Measurements from ENCODE around the gene ZNF532. TPM values are rescaled to one million over a fixed set of nuclear protein-coding genes. Genes with fewer than 3 reads are reported as not detected.
"Not testable (repeated sequence)": the region's sequence is repeated elsewhere in the genome, so short reads cannot be mapped to it uniquely, and the experiment has no call there.

ZNF532 gene
- total RNA-seq, 1 experiment from 2014 or later: 118 TPM

DNA sequence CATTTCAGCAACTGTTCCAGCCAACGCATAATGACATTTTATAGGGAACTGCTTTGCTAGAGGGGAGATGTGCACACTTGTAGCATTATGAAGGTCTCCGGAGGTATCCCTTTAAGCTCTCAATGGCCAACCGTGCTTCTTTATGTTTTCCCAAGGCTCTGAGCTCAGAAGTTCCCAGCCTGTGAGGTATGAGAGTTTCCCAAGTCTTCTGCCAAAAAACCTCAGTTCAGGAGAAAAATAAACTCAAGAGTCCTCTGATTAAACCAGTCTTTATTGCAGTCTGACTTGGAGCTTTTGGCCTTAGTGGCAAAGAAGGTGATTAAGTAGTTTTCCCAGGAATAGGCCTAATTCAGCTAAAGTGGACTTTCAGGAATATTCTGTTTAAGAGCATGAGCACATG lies 35.4 kb upstream of the ZNF532 start:
- no peaks in the 10 kb centered on the region for H3K9me3 ChIP-seq (ENCODE audit: low read depth, low read length, poor library complexity, severe bottlenecking)
- no peaks in the 10 kb centered on the region for H3K27me3 ChIP-seq (replicated peaks; ENCODE audit: insufficient read depth, low read depth, low read length, poor library complexity)
- no peak for TF ChIP-seq EZH2 (IDR thresholded peaks at IDR 0.05; ENCODE audit: borderline replicate concordance, low read depth, low read length, poor library complexity, severe bottlenecking)
- TF ChIP-seq, protein P1, sequence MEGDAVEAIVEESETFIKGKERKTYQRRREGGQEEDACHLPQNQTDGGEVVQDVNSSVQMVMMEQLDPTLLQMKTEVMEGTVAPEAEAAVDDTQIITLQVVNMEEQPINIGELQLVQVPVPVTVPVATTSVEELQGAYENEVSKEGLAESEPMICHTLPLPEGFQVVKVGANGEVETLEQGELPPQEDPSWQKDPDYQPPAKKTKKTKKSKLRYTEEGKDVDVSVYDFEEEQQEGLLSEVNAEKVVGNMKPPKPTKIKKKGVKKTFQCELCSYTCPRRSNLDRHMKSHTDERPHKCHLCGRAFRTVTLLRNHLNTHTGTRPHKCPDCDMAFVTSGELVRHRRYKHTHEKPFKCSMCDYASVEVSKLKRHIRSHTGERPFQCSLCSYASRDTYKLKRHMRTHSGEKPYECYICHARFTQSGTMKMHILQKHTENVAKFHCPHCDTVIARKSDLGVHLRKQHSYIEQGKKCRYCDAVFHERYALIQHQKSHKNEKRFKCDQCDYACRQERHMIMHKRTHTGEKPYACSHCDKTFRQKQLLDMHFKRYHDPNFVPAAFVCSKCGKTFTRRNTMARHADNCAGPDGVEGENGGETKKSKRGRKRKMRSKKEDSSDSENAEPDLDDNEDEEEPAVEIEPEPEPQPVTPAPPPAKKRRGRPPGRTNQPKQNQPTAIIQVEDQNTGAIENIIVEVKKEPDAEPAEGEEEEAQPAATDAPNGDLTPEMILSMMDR (conservative IDR thresholded peaks at IDR 0.05; ENCODE audit: low read depth, low read length): no peak
- intact Hi-C loops (cut with micrococcal nuclease; ENCODE audit: unreplicated experiment): no loop called here
- no peaks in the 10 kb centered on the region for H3K36me3 ChIP-seq (ENCODE audit: insufficient read depth, low read length, poor library complexity, severe bottlenecking)
- ChIA-PET CTCF (no interaction called here), POLR2A (ENCODE audit: low non-redundant PET) (interaction anchor here (0.6 kb wide), 1 partner anchor 16 kb away, joined by 10 read pairs; no protein-coding TSS in a partner anchor)
- peaks cover 2% of the 10 kb centered on the region for H3K4me1 ChIP-seq (ENCODE audit: insufficient read depth, low read length, poor library complexity, severe bottlenecking)
- BruUV-seq (replicated peaks): no TSS peak
- no peak overlapping the region for H3K27ac ChIP-seq (ENCODE audit: low read depth, low read length, poor library complexity, severe bottlenecking)
- DNase-seq (ENCODE audit: low spot score): no peak
- H3K4me3 ChIP-seq (ENCODE audit: low read depth, low read length, poor library complexity, severe bottlenecking): no peak overlapping the region

DNA sequence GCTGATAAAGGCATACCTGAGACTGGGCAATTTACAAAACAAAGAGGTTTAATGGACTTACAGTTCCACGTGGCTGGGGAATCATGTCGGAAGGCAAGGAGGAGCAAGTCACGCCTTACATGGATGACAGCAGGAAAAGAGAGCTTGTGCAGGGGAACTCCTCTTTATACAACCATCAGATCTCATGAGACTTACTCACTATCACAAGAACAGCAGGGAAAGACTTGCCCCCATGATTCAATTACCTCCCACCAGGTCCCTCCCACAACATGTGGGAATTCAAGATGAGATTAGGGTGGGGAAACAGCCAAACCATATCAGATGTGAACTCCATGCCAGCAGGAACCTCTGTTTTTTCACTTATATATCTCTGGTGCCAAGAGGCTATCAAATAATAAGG lies 34.8 kb upstream of the ZNF532 start:
- H3K36me3 ChIP-seq (ENCODE audit: insufficient read depth, low read length, poor library complexity, severe bottlenecking); CTCF ChIA-PET; H3K4me1 ChIP-seq (ENCODE audit: insufficient read depth, low read length, poor library complexity, severe bottlenecking); DNase-seq (ENCODE audit: low spot score); H3K27ac ChIP-seq (ENCODE audit: low read depth, low read length, poor library complexity, severe bottlenecking); H3K9me3 ChIP-seq (ENCODE audit: low read depth, low read length, poor library complexity, severe bottlenecking); H3K4me3 ChIP-seq (ENCODE audit: low read depth, low read length, poor library complexity, severe bottlenecking); intact Hi-C loops (cut with micrococcal nuclease; ENCODE audit: unreplicated experiment); H3K27me3 ChIP-seq (replicated peaks; ENCODE audit: insufficient read depth, low read depth, low read length, poor library complexity); BruUV-seq (replicated peaks): not testable (repeated sequence)
- POLR2A ChIA-PET (ENCODE audit: low non-redundant PET): interaction anchor here (0.6 kb wide), 1 partner anchor 16 kb away, joined by 10 read pairs; no protein-coding TSS in a partner anchor

DNA sequence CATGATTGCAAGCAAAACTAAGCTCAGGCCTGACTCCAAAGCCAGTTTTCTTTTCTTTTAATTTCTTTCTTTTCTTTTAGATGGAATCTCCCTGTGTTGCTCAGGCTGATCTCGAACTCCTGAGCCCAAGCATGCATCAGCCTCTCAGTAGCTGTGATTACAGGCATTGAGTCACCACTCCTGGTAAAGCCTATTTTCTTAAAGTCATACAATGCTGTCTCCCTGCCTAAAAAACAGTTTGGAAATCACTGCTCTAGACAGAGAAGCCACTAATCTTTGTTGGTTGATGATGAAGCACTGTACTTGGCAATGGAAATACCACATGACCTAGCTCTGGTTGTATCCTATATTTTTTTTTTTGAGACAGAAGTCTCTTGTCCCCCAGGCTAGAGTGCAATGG lies 33.1 kb upstream of the ZNF532 start:
- H3K4me1 ChIP-seq (ENCODE audit: insufficient read depth, low read length, poor library complexity, severe bottlenecking): peaks cover 4% of the 10 kb centered on the region
- no peak overlapping the region for H3K4me3 ChIP-seq (ENCODE audit: low read depth, low read length, poor library complexity, severe bottlenecking)
- intact Hi-C loops (cut with micrococcal nuclease; ENCODE audit: unreplicated experiment): no loop called here
- no peak for DNase-seq (ENCODE audit: low spot score)
- ChIA-PET CTCF (no interaction called here), POLR2A (ENCODE audit: low non-redundant PET) (no interaction called here)
- H3K9me3 ChIP-seq (ENCODE audit: low read depth, low read length, poor library complexity, severe bottlenecking): no peaks in the 10 kb centered on the region
- no peak for TF ChIP-seq EZH2 (IDR thresholded peaks at IDR 0.05; ENCODE audit: borderline replicate concordance, low read depth, low read length, poor library complexity, severe bottlenecking)
- TF ChIP-seq, protein P1 (conservative IDR thresholded peaks at IDR 0.05; ENCODE audit: low read depth, low read length): no peak
- no peak overlapping the region for H3K27ac ChIP-seq (ENCODE audit: low read depth, low read length, poor library complexity, severe bottlenecking)
- BruUV-seq (replicated peaks): no TSS peak
- no peaks in the 10 kb centered on the region for H3K27me3 ChIP-seq (replicated peaks; ENCODE audit: insufficient read depth, low read depth, low read length, poor library complexity)
- H3K36me3 ChIP-seq (ENCODE audit: insufficient read depth, low read length, poor library complexity, severe bottlenecking): no peaks in the 10 kb centered on the region

DNA sequence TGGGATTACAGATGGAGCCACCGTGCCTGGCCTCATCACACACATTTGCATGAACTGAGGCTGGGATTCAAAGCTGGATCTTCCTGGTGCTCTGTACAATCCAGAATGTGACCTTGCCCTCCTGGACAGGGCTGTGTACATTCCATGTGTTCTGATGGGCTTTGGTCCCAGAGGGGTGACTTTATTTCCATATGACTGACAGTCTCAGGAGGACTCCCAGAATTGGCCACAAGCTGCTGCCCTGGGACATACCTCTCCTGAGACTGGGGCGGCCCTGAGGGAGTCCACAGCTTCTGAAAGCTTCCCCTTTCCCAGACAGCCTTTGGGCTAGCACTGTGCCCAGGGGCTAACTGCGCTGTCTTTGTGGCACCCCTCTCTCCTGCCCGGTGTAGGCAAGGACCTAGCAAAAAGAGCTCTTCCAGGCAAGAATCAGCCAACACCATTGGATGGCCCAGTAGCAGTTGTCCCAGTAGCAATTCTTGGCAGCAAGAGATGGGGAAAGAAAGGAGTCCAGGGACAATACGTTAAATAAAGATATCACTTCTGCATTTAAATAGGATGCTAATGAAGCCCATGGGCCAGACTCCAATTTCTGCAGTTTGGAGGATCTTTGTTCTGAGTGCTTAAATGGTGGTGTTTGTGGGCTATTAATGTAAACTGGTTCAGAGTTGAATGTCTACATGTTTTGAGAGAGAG lies 26.4 kb upstream of the ZNF532 start:
- intact Hi-C loops (cut with micrococcal nuclease; ENCODE audit: unreplicated experiment): no loop called here
- no peak overlapping the region for H3K4me3 ChIP-seq (ENCODE audit: low read depth, low read length, poor library complexity, severe bottlenecking)
- ChIA-PET POLR2A (ENCODE audit: low non-redundant PET) (no interaction called here), CTCF (no interaction called here)
- H3K4me1 ChIP-seq (ENCODE audit: insufficient read depth, low read length, poor library complexity, severe bottlenecking): peaks cover 7% of the 10 kb centered on the region
- H3K36me3 ChIP-seq (ENCODE audit: insufficient read depth, low read length, poor library complexity, severe bottlenecking): no peaks in the 10 kb centered on the region
- TF ChIP-seq, protein P1 (conservative IDR thresholded peaks at IDR 0.05; ENCODE audit: low read depth, low read length): no peak
- no peak for TF ChIP-seq EZH2 (IDR thresholded peaks at IDR 0.05; ENCODE audit: borderline replicate concordance, low read depth, low read length, poor library complexity, severe bottlenecking)
- BruUV-seq (replicated peaks): no TSS peak
- DNase-seq (ENCODE audit: low spot score): no peak
- no peaks in the 10 kb centered on the region for H3K27me3 ChIP-seq (replicated peaks; ENCODE audit: insufficient read depth, low read depth, low read length, poor library complexity)
- H3K9me3 ChIP-seq (ENCODE audit: low read depth, low read length, poor library complexity, severe bottlenecking): no peaks in the 10 kb centered on the region
- no peak overlapping the region for H3K27ac ChIP-seq (ENCODE audit: low read depth, low read length, poor library complexity, severe bottlenecking)
